ENCODE data around the gene RALA. TPM values are rescaled to one million over a fixed set of nuclear protein-coding genes. Genes with fewer than 3 reads are reported as not detected.
"Not testable (repeated sequence)": the region's sequence is repeated elsewhere in the genome, so short reads cannot be mapped to it uniquely, and the experiment has no call there.

Gene RALA
- total and polyA plus RNA-seq, 7 experiments from 2014 or later = 24.8 to 48.2 (median 40.2) TPM

- ChIA-PET POLR2A (interaction anchor here (0.6 to 1.5 kb wide), 2 partner anchors 136 to 162 kb away, joined by 3 to 4 read pairs; no protein-coding TSS in a partner anchor), CTCF (interaction anchor here (0.9 to 14.2 kb wide), 3 partner anchors 15 to 170 kb away, joined by 3 to 336 read pairs (median 3); partner anchors contain the start of gene RALA)
- no peaks in the 10 kb centered on the region for H3K36me3 ChIP-seq (ENCODE audit: control insufficient read depth in 2 of 3, insufficient read depth in 3 of 3, low read length in 3 of 3)
- H3K27ac Mint-ChIP-seq = no peak overlapping the region
- H3K4me1 Mint-ChIP-seq = peaks cover 0 to 12% (median 7%) of the 10 kb centered on the region in 7 donors
- H3K4me3 ChIP-seq (ENCODE audit: low read length) = no peak overlapping the region
- H3K36me3 Mint-ChIP-seq = peaks cover 0 to 10% (median 6%) of the 10 kb centered on the region in 5 donors
- H3K4me3 Mint-ChIP-seq = no peak overlapping the region
- H3K4me1 ChIP-seq (ENCODE audit: control insufficient read depth in 2 of 2, insufficient read depth in 2 of 2, low read length in 2 of 2) = no peaks in the 10 kb centered on the region
- intact Hi-C loops (cut with micrococcal nuclease) = no loop called here
- no peak overlapping the region for H3K27ac ChIP-seq (ENCODE audit: low read depth, low read length)
- ATAC-seq (no peak), DNase-seq (no peak)
- H3K9me3 ChIP-seq (ENCODE audit: control insufficient read depth in 2 of 3, low read length in 3 of 3) = no peaks in the 10 kb centered on the region
- no peaks in the 10 kb centered on the region for H3K27me3 Mint-ChIP-seq
- no peaks in the 10 kb centered on the region for H3K27me3 ChIP-seq (ENCODE audit: control insufficient read depth in 2 of 2, insufficient read depth in 2 of 2, low read length in 2 of 2)
- no peaks in the 10 kb centered on the region for H3K9me3 Mint-ChIP-seq
Measured at GRCh38 chr7:39750253-39751077, 127.1 kb downstream of the RALA start.

DNA sequence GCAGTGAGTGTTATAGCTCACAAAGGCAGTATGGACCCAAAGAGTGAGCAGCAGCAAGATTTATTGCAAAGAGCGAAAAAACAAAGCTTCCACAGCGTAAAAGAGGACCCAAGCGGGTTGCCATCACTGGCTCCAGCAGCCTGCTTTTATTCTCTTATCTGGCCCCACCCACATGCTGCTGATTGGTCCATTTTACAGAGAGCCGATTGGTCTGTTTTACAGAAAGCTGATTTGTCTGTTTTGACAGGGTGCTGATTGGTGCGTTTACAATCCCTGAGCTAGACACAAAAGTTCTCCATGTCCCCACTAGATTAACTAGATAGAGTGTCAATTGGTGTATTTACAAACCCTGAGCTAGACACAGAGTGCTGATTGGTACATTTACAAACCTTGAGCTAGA lies 129.9 kb downstream of the RALA start:
- H3K36me3 Mint-ChIP-seq = peaks cover 0 to 16% (median 6%) of the 10 kb centered on the region in 5 donors
- H3K9me3 ChIP-seq (ENCODE audit: control insufficient read depth in 2 of 3, low read length in 3 of 3); intact Hi-C loops (cut with micrococcal nuclease); H3K4me1 ChIP-seq (ENCODE audit: control insufficient read depth in 2 of 2, insufficient read depth in 2 of 2, low read length in 2 of 2); H3K36me3 ChIP-seq (ENCODE audit: control insufficient read depth in 2 of 3, insufficient read depth in 3 of 3, low read length in 3 of 3); DNase-seq; H3K27ac Mint-ChIP-seq; H3K27me3 Mint-ChIP-seq; H3K4me3 Mint-ChIP-seq; H3K27me3 ChIP-seq (ENCODE audit: control insufficient read depth in 2 of 2, insufficient read depth in 2 of 2, low read length in 2 of 2); H3K9me3 Mint-ChIP-seq; ATAC-seq; H3K27ac ChIP-seq (ENCODE audit: low read depth, low read length); H3K4me1 Mint-ChIP-seq; H3K4me3 ChIP-seq (ENCODE audit: low read length); POLR2A ChIA-PET: not testable (repeated sequence)
- CTCF ChIA-PET = interaction anchor here (1.1 kb wide), 1 partner anchor 176 kb away, joined by 5 read pairs; no protein-coding TSS in a partner anchor

GRCh38 chr7:39753823-39754325 lies 130.5 kb downstream of the RALA start:
- peaks cover 0 to 10% (median 0%) of the 10 kb centered on the region in 7 donors for H3K4me1 Mint-ChIP-seq
- H3K27ac Mint-ChIP-seq = no peak overlapping the region
- H3K27ac ChIP-seq (ENCODE audit: low read depth, low read length) = no peak overlapping the region
- intact Hi-C loops (cut with micrococcal nuclease) = no loop called here
- no peaks in the 10 kb centered on the region for H3K27me3 Mint-ChIP-seq
- H3K36me3 ChIP-seq (ENCODE audit: control insufficient read depth in 2 of 3, insufficient read depth in 3 of 3, low read length in 3 of 3) = no peaks in the 10 kb centered on the region
- no peak for ATAC-seq
- H3K36me3 Mint-ChIP-seq = peaks cover 0 to 16% (median 6%) of the 10 kb centered on the region in 5 donors
- peaks cover 0 to 3% (median 0%) of the 10 kb centered on the region in 11 donors for H3K9me3 Mint-ChIP-seq
- no peaks in the 10 kb centered on the region for H3K4me1 ChIP-seq (ENCODE audit: control insufficient read depth in 2 of 2, insufficient read depth in 2 of 2, low read length in 2 of 2)
- DNase-seq = no peak
- no peak overlapping the region for H3K4me3 ChIP-seq (ENCODE audit: low read length)
- ChIA-PET POLR2A (no interaction called here), CTCF (no interaction called here)
- H3K27me3 ChIP-seq (ENCODE audit: control insufficient read depth in 2 of 2, insufficient read depth in 2 of 2, low read length in 2 of 2) = no peaks in the 10 kb centered on the region
- H3K9me3 ChIP-seq (ENCODE audit: control insufficient read depth in 2 of 3, low read length in 3 of 3) = no peaks in the 10 kb centered on the region
- H3K4me3 Mint-ChIP-seq = no peak overlapping the region

- intact Hi-C loops (cut with micrococcal nuclease) = no loop called here
- no peak for ATAC-seq
- ChIA-PET CTCF (interaction anchor here (0.8 kb wide), 1 partner anchor 8 kb away, joined by 4 read pairs; no protein-coding TSS in a partner anchor), POLR2A (no interaction called here)
- Mint-ChIP-seq H3K4me1 (peaks cover 0 to 10% (median 0%) of the 10 kb centered on the region in 7 donors), H3K4me3 (no peak overlapping the region), H3K9me3 (peaks cover 0 to 3% (median 0%) of the 10 kb centered on the region in 11 donors), H3K27ac (peak overlapping the region in 1 of 9 donors; percentile 26), H3K27me3 (no peaks in the 10 kb centered on the region), H3K36me3 (peaks cover 0 to 16% (median 6%) of the 10 kb centered on the region in 5 donors)
- DNase-seq = no peak
- no peaks in the 10 kb centered on the region for H3K9me3 ChIP-seq (ENCODE audit: control insufficient read depth in 2 of 3, low read length in 3 of 3)
- H3K27me3 ChIP-seq (ENCODE audit: control insufficient read depth in 2 of 2, insufficient read depth in 2 of 2, low read length in 2 of 2) = no peaks in the 10 kb centered on the region
- H3K4me1 ChIP-seq (ENCODE audit: control insufficient read depth in 2 of 2, insufficient read depth in 2 of 2, low read length in 2 of 2) = no peaks in the 10 kb centered on the region
- no peaks in the 10 kb centered on the region for H3K36me3 ChIP-seq (ENCODE audit: control insufficient read depth in 2 of 3, insufficient read depth in 3 of 3, low read length in 3 of 3)
- H3K4me3 ChIP-seq (ENCODE audit: low read length) = no peak overlapping the region
- no peak overlapping the region for H3K27ac ChIP-seq (ENCODE audit: low read depth, low read length)
Measured at GRCh38 chr7:39754326-39755120, 131.2 kb downstream of the RALA start.

DNA sequence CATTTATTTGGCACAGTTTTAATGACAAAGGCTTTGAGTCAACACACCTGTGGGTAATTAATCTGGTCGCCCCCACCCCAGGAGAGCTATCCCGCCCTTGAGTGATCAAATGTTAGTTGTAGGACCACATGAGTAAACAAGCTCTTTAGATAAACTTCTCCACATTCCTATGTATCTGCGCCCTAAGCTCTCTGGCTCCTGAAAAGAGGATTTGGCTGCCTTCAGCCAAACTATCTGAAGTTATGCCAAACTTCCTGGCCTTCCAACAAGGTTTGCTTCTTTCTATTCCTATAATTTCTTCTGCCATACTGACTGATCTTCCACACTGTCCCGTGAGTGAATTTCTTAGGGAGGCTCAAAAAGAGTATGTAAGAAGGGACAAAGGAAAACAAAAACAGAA lies 134.2 kb downstream of the RALA start:
- peaks cover 0 to 11% (median 9%) of the 10 kb centered on the region in 7 donors for H3K4me1 Mint-ChIP-seq
- H3K36me3 Mint-ChIP-seq = peaks cover 0 to 18% (median 6%) of the 10 kb centered on the region in 5 donors
- CTCF ChIA-PET = interaction anchor here (1.8 kb wide), 1 partner anchor 177 kb away, joined by 5 read pairs; no protein-coding TSS in a partner anchor
- no peak overlapping the region for H3K4me3 Mint-ChIP-seq
- Histone ChIP-seq H3K27me3 (ENCODE audit: control insufficient read depth in 2 of 2, insufficient read depth in 2 of 2, low read length in 2 of 2) (no peaks in the 10 kb centered on the region), H3K27ac (ENCODE audit: low read depth, low read length) (no peak overlapping the region), H3K4me3 (ENCODE audit: low read length) (no peak overlapping the region), H3K36me3 (ENCODE audit: control insufficient read depth in 2 of 3, insufficient read depth in 3 of 3, low read length in 3 of 3) (no peaks in the 10 kb centered on the region), H3K9me3 (ENCODE audit: control insufficient read depth in 2 of 3, low read length in 3 of 3) (no peaks in the 10 kb centered on the region), H3K4me1 (ENCODE audit: control insufficient read depth in 2 of 2, insufficient read depth in 2 of 2, low read length in 2 of 2) (no peaks in the 10 kb centered on the region)
- intact Hi-C loops (cut with micrococcal nuclease) = no loop called here
- POLR2A ChIA-PET = interaction anchor here (0.6 kb wide), 1 partner anchor 133 kb away, joined by 3 read pairs; no protein-coding TSS in a partner anchor
- no peaks in the 10 kb centered on the region for H3K27me3 Mint-ChIP-seq
- H3K27ac Mint-ChIP-seq = no peak overlapping the region
- H3K9me3 Mint-ChIP-seq = peaks cover 0 to 3% (median 0%) of the 10 kb centered on the region in 11 donors
- DNase-seq (no peak), ATAC-seq (no peak)

Measured in naive thymus-derived CD4-positive, alpha-beta T cell (primary cell).